NCI-H526 treated with DMSO at 0.1 percent for 48 hours (cell line): ENCODE measurements around the gene PNMA8A.
A peak's percentile ranks its signal among the peaks of the same experiment; 100 is the strongest.

Experiments used
- DNase-seq: peaks from one replicate; lab custom pipeline; 2025; lab: John Stamatoyannopoulos, UW

PNMA8A gene

GRCh38 chr19:46428239-46429135, 42.9 kb downstream of the PNMA8A start, which contains the start of gene PNMA8C:
TSS of gene PNMA8C (minus strand) at chr19:46428936. CDS start at chr19:46428359, 577 bp downstream.
- DNase-seq = no peak

- DNase-seq = no peak
These were observed 43.8 kb downstream of the PNMA8A start for GRCh38 chr19:46427518-46428045.

- peak; percentile 72 for DNase-seq
These were observed 44.7 kb downstream of the PNMA8A start for GRCh38 chr19:46426506-46427162.

GRCh38 chr19:46426035-46426505, 45.3 kb downstream of the PNMA8A start:
- DNase-seq = no peak

- DNase-seq = no peak
These were observed 48.2 kb downstream of the PNMA8A start for GRCh38 chr19:46423188-46423587.

GRCh38 chr19:46422344-46422743, 49.0 kb downstream of the PNMA8A start:
- no peak for DNase-seq

GRCh38 chr19:46420056-46420455, 51.3 kb downstream of the PNMA8A start:
- no peak for DNase-seq
